ENCODE data around the gene DEFB129. TPM values are rescaled to one million over a fixed set of nuclear protein-coding genes. Genes with fewer than 3 reads are reported as not detected.
"Not testable (repeated sequence)": the region's sequence is repeated elsewhere in the genome, so short reads cannot be mapped to it uniquely, and the experiment has no call there.

DEFB129 gene
- total RNA-seq, 4 donors from 2014 or later, result not detected

DNA sequence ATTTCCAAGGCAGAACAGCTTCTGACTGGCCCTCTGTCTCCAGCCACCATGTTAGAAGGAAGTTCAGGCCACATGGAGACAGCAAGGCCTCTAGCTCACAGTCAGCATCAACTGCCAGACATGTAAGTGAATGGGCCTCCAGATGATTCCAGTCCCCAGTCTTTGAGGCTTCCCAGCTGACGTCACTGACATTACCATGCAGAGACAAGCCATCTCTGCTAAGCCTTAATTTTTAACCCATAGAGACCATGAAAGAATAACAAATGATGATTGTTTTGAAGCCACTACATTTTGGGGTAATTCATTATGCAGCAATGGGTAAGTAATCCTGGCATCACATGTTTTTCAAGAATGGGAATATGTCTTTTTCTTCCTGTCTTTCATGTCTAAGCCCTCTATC, 11.3 kb upstream of the DEFB129 start:
- H3K36me3 ChIP-seq, result no peaks in the 10 kb centered on the region
- H3K27me3 ChIP-seq, result no peaks in the 10 kb centered on the region
- intact Hi-C loops (cut with DNase I), result no loop called here
- no peaks in the 10 kb centered on the region for H3K9me3 ChIP-seq
- TF ChIP-seq, protein P1, sequence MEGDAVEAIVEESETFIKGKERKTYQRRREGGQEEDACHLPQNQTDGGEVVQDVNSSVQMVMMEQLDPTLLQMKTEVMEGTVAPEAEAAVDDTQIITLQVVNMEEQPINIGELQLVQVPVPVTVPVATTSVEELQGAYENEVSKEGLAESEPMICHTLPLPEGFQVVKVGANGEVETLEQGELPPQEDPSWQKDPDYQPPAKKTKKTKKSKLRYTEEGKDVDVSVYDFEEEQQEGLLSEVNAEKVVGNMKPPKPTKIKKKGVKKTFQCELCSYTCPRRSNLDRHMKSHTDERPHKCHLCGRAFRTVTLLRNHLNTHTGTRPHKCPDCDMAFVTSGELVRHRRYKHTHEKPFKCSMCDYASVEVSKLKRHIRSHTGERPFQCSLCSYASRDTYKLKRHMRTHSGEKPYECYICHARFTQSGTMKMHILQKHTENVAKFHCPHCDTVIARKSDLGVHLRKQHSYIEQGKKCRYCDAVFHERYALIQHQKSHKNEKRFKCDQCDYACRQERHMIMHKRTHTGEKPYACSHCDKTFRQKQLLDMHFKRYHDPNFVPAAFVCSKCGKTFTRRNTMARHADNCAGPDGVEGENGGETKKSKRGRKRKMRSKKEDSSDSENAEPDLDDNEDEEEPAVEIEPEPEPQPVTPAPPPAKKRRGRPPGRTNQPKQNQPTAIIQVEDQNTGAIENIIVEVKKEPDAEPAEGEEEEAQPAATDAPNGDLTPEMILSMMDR (IDR thresholded peaks at IDR 0.05), result no peak
- TF ChIP-seq POLR2A (IDR thresholded peaks at IDR 0.05), result no peak
- no peak overlapping the region for H3K27ac ChIP-seq
- no peak for DNase-seq
- H3K4me3 ChIP-seq (replicated peaks in 1 of 3), result no peak overlapping the region
- no peaks in the 10 kb centered on the region for H3K4me1 ChIP-seq
- 65 to 83% methylated on average over 1 of the region's 1 CpG for WGBS, 2 donors

DNA sequence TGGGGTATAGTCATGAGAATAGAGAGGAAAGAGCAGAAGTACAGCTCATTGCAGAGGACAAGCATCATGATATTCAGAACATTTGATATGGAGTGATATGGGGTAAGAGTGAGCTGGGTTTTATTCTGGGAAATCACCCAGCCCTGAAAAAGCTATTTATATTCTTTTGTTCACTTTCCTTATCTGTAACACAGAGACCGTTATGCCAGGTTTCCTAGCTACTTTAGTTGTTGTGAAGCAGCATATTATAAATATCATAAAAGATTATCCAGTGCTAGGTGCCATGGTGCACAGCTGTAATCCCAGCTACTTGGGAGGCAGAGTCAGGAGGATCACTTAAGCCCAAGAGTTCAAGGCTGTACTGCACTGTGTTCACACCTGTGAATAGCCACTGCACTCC, 9.8 kb upstream of the DEFB129 start:
- WGBS, 2 donors, result 78 to 79% methylated on average over 1 of the region's 1 CpG
- intact Hi-C loops (cut with DNase I), result no loop called here
- Histone ChIP-seq H3K4me3 (replicated peaks in 1 of 3) (no peak overlapping the region), H3K9me3 (no peaks in the 10 kb centered on the region), H3K4me1 (no peaks in the 10 kb centered on the region), H3K27ac (no peak overlapping the region), H3K27me3 (no peaks in the 10 kb centered on the region), H3K36me3 (no peaks in the 10 kb centered on the region)
- no peak for TF ChIP-seq POLR2A (IDR thresholded peaks at IDR 0.05)
- TF ChIP-seq, protein P1 (IDR thresholded peaks at IDR 0.05), result no peak
- no peak for DNase-seq

DNA sequence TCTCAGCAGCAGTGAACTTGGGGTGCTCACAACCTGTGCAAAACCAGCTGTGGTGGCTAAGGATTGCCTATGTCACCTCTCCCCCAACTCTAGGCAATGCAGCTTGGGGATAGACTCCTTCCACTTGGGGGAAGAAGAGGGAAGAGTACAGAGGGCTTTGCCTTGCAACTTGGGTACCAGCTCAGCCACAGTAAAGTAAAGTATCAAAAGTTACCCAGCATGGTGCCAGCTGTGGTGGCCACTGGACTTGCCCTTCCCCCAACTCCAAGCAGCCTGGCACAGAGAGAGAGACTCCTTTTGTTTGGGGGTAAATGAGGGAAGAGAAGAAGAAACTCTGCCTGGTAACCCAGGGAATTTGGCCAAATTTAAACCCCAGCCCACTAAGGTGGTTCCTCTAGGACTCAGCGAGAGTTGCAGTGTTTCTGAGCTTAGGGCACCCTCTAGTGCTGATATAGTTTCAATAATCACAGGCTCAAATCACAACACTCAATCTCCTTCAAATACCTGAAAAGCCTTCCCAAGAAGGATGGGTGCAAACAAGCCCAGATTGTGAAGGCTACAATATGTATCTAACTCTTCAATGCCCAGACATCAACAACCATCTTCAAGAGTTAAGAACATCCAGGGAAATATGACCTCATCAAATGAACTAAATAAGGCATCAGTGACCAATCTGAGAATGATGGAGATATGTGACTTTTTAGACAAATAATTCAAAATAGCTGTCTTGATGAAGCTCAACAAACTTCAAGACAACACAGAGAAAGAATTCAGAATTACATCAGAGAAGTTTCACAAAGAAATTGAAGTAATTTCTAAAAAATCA, 7.6 kb upstream of the DEFB129 start:
- no peaks in the 10 kb centered on the region for H3K27me3 ChIP-seq
- no peaks in the 10 kb centered on the region for H3K9me3 ChIP-seq
- TF ChIP-seq POLR2A (IDR thresholded peaks at IDR 0.05), result no peak
- TF ChIP-seq, protein P1 (IDR thresholded peaks at IDR 0.05), result peak in 4 of 6 experiments; percentile 4 to 47 (median 42)
- WGBS, 2 donors, result 0% methylated on average over 1 of the region's 1 CpG
- H3K36me3 ChIP-seq, result no peaks in the 10 kb centered on the region
- no peak overlapping the region for H3K4me3 ChIP-seq (replicated peaks in 1 of 3)
- intact Hi-C loops (cut with DNase I), result no loop called here
- peak; percentile 7 to 12 for DNase-seq
- no peaks in the 10 kb centered on the region for H3K4me1 ChIP-seq
- H3K27ac ChIP-seq, result no peak overlapping the region

DNA sequence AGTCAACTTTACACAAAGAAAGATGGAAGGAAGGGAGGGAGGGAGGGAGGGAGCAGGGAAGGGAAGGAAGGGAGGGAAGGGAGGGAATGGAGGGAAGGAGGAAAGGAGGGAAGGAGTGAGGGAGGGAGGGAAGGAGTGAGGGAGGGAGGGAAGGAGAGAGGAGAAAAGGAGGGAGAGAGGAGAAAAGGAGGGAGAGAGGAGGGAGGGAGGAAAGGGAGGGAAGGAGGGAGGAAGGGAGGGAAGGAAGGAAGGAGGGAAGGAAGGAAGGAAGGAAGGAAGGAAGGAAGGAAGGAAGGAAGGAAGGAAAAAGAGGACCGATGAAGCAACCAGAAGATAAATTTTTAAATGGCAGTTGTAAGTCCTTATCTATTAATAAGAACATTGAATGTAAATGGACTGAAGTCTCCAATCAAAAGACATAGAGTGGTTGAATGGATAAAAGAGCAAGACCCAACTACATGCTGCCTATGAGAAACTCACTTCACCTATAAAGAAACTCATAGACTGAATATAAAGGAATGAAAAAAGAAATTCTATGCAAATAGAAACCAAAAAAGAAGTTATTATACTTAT, 5.7 kb upstream of the DEFB129 start:
- Histone ChIP-seq H3K27ac (no peak overlapping the region), H3K4me3 (replicated peaks in 1 of 3) (no peak overlapping the region), H3K36me3 (no peaks in the 10 kb centered on the region), H3K4me1 (no peaks in the 10 kb centered on the region), H3K9me3 (no peaks in the 10 kb centered on the region), H3K27me3 (no peaks in the 10 kb centered on the region)
- intact Hi-C loops (cut with DNase I), result no loop called here
- 51 to 68% methylated on average over 1 of the region's 1 CpG for WGBS, 2 donors
- TF ChIP-seq, protein P1 (IDR thresholded peaks at IDR 0.05), result no peak
- no peak for TF ChIP-seq POLR2A (IDR thresholded peaks at IDR 0.05)
- no peak for DNase-seq

DNA sequence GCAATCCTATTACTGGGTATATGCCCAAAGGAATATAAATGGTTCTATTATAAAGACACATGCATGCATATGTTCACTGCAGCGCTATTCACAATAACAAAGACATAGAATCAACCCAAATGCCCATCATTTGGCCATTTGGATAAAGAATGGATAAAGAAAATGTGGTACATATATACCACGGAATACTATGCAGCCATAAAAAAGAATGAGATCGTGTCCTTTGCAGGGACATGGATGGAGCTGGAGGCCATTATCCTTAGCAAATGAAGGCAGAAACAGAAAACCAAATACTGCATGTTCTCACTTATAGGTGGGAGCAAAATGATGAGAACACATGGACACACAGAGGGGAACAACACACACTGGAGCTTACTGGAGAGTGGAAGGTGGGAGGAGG, 1.2 kb upstream of the DEFB129 start:
- DNase-seq; H3K4me1 ChIP-seq; H3K27ac ChIP-seq; H3K4me3 ChIP-seq (replicated peaks in 1 of 3); H3K36me3 ChIP-seq; H3K9me3 ChIP-seq; intact Hi-C loops (cut with DNase I); H3K27me3 ChIP-seq: not testable (repeated sequence)
- WGBS, 2 donors, result 91 to 94% methylated on average over 3 of the region's 3 CpGs
